Hepatic stellate cell (primary cell): ENCODE data around the gene LRP4.

Experiments
- DNase-seq: peaks from one replicate; pipeline ENCODE4 v3.0.0; 2011; ENCODE audit warnings: low spot score

The LRP4 gene

DNA sequence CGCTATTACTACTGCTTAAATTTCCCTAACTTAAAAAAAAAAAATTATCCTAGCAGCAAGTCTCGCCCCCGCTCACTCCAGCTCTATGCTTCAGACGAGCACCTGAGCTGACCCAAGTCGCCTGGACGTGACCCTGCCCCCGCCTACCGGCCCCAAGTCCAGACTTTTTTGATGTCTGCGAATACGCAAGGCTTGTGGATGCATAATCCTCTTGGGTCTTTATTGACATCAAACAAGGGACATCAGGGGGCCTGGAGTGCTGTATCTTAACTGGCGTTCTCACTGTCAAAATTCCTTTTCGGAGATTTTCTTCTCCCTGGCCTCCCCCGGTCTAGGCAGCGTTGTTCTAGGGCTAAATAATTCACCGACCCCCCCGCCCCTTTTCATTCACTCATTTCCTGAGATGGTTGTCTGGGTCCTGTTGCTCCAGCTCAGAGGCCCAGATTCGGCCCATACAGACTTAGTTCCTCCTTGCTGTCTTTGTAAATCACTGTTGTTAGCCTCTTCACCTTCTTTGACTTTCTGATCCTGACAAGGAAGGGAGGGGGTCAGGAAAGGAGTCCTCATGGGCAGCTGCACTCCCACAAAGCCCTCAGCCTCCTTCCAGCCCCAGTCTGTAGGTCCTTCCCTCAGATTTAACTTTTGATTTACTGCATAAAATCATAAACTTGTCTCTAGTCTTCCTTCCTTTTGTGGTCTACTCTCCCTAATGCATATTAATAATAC is 601 bp upstream of the LRP4 start:
- DNase-seq = no peak

DNA sequence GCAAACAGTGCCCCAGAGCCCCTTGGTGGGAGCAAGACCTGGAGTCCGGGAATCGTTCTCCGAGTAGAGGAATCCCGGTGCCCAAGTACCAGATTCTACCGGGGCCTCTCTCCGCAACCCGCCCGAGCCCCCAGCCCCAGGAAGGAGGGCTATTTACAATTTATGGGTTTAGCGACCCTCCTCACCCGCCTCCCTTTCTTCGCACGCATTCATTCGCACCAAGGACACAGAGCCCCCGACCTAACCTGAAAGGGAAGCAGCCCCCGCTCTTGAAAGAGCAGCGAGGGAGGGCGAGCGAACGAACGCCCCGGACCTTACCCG is 628 bp downstream of the LRP4 start:
- DNase-seq = no peak

DNA sequence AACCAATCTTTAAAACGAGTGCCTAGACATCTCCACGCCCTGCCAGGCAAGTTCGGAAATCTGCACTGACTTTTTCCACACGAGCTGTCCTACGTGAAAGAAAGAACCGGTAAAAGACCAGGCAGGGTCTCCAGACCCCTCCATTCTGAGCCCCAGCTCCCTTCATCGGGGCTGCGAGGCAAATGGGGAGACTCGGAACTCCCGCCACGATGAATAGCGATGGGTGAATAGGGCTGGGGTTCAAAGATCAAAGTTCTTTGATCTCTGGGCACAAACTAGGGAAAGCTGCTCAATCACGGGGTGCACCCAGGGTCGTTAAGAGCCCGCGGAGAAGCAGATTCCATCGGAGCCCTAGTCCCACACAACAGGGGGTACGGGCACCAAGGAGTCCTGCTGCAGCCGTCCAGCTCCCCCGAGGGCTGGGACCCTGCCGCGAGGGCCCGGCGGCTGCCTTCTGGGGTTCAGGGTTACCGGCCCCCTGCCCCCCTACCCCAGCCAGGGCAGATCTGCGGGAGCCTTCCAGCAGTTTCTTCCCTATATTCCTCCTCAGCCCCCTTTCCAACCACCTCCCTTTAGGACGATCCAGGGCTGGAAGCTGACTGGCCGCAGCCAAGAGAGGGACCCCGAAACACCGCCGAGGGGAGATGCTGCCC is 1.1 kb downstream of the LRP4 start:
- no peak for DNase-seq

DNA sequence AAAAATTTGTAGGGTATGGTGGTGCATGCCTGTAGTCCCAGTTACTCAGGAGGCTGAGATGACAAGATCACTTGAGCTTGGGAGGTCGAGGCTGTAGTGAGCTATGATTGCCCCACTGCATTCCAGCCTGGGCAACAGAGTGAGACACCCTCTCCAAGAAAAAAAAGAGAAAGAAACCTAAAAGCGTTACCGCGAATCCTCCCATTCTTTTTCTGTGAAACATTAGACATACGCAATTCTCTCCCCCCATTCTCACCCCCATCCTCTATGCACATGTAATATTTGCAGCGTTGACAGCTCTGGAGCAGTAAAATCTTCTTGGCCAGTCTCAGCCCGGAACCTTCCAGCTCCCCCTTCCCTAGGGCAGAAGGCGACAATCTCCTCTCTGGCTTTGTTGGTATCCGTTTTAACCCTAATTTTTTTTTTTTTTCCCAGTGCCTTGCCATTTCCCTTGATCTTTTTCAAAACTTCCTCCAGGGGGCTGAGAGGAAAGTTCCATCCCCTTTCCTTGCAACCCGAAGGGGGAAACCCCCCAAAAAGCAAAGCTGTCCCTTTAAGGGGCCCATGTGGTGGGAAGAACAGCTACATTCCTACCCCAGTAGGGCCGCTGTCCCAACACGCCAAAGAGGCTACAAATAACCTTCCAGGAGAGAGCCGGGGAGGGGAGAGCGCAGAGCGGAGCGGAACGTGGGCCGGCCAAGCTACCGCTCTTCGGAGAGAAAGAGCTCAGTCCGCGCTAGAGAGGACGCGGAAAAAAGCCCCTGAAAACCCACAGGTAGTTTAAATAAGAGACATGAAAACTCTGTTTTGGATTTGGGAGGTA is 1.9 kb downstream of the LRP4 start:
- DNase-seq = peak; percentile 89

DNA sequence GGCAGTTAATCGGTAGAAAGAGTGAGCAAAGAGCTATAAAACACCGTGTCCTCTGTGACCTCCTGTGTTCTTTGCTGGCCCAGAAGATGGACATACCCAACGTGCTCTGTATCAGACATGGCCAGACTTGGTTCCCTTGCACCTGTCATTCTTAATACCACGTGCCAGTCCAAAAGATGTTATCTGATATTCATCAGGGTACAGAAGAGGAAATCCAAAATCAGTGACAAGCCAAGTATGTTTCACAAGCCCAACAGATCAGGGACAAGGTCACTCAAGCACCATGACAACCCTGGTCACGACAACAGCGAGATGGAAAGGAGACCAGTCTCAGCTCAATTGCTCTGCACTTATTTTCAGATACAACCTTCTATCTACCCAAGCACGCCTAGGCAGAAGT is 3.4 kb downstream of the LRP4 start:
- DNase-seq = no peak

DNA sequence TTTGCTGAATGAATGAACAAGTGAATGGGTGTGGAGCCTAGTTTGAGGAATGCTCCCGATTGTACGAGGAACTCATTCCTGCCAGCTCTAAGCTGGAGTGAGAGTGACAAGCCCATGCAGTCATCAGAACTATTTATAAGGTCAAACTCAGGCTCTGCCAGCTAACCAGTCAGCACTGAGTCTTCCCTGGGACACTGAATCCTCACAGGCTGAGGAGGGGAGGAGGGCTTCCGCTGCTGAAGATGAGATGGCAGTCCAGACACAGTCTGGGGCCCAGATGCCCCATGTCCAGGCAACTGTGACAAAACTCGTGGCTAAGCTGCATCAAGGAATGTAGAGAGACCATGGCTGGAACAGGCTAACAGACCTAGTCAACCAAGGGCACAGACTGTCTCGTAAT is 4.0 kb downstream of the LRP4 start:
- DNase-seq = peak; percentile 69

DNA sequence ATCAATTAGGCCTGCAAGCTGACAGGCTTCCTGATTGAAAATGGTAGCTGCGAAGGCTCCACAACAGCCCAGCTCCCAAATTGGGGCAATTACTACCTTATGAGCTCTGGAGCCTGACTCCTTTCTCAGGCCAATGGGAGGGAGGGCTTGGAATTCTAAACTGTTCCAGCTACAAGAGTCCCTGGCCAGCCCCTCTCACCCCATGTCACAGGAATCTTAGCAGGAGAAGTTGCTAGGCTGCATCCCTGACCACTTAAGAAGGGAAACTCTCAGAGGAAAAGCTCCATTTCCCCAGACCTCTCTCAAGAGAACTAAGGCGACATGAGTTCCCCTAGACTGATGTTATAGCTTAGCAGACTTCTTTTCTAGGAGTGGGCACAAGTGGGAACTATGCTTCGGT is 4.9 kb downstream of the LRP4 start:
- DNase-seq = no peak

DNA sequence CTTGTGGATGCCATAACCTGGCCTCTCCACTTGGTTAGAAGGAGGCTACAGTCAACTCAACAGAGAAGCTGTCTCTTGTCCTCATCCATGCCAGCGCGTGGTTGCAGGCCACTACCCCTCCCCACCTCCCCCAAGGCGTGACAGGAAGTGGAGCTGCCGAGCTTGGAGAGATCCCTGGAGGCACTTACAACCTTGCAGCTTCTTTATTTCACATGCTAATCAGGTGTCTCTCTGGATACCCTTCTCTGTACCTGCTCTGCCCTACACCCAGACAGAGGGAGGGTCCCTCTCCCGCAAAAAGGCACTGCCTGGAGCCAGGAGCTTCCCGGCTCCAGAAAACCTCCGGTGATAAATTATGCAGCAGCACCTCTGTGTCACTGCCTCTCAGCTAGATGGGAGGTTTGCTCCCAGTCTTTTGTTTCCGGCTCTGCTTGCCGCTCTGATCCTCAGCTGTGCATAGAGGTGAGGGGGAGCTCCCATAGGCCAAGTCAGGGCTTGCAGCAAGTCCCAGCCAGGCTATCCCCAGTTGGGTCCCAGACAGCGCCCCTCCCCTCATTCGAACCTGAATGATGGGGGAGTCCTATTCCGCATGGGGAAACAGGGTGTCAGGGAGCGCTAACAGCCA is 5.7 kb downstream of the LRP4 start:
- no peak for DNase-seq

DNA sequence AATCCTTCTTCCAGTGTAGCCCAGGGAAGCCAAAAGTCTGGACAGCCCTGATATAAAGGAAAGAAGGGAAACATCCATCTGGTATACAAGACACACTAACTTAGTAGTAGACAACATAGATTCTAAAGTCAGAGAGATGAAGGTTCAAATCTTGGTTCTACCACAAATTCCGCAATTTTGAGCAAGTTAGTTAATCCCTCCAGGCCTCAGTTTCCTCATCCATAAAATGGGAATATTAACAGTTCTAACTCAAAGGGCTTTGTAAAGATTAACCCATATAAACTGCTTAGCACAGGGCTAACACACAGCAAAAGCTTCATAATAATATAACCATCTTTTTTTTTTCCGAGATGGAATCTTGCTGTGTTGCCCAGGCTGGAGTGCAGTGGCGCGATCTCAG is 10.7 kb downstream of the LRP4 start:
- DNase-seq = no peak

DNA sequence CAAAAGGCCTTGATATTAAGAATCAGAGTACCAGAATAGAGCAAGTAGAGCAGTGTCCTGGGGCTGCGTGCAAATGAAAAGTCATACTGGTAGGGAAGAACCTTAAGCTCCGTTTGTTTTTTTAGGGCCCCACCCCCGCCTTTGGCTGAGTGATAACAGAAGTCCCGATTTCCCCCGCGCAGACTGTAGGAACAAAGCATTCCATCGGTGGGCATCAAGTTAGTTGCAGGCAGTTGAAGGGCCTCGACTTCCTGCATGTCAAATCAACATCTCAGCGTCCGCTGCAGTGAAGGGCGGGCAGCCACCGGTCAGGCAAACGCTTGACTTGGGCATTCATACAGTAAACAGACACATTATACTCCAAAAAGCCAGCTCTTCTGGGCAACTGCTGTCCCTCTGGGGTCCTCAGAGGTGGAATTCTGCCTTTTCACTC is 11.7 kb downstream of the LRP4 start:
- no peak for DNase-seq

DNA sequence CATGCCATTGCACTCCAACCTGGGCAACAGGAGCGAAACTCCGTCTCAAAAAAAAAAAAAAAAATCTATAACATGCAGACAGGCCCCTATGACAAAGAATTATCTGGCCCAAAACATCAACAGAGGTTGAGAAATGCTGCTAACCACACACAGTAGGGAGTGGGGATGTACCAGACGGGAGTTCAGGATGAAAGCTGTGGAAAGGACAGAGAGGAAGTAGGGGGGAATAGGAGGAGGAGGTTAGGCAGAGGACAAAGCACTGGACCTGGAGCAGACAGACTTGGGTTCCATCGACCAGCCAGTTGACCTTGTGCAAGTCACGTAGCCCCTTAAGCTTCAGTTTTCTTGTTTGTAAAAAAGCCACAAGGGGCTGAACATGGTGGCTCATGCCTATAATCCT is 12.5 kb downstream of the LRP4 start:
- DNase-seq = no peak

DNA sequence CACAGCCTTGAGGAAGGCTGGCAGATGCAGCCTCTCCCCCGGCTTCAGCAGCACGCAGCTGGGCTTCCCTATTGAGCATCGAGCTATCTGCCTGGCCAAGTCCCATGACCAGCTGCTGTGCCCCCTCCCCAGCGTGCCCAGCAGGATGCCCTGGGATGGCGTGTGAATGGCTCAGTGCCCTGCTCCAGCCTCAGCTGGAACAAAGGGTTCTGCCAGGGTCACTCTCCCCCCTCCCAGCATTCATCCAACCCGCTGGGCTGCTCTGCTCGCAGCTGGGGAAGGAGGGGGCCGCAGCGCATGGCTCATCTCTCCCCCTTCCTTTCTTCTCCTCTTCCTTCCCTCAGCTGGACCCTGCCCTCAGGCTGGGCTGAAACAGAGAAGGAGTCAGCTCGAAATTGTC is 14.5 kb downstream of the LRP4 start:
- DNase-seq = no peak

DNA sequence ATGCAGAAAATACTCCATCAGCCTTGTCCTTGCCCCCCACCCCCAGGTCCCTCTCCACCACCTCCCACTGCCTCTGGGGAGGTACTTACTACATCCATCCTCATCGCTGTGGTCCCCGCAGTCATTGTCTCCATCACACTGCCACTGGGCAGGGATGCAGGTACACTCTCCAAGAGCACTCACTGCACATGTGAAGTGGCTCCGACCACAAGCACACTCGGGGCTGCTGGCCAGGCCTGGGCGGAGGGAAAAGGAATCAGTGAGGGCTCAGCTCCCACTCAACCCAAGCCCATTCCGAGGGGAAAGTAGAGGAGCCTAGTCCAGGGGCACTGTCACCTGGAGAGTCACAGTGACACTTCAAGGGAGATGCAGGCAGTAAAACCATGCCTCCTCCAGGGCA is 15.7 kb downstream of the LRP4 start:
- no peak for DNase-seq

DNA sequence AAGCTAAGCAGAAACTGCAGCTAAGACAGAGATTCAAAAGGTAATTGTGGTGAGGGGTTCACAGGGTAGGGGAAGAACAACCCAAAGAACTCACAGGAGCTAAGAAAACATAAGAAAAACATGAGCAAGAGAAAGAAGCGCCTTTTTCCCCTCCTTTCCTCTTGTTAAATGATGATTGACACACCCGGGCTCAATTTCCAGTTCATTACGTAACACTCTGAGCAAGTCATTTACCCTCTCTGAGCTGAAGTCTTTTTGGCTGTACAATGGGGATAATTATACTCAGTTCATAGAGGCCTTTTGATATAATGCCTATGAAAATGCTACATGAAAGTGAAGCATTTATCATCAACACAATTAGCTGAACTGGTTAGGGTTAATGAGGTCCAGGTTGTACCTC is 17.2 kb downstream of the LRP4 start:
- no peak for DNase-seq

DNA sequence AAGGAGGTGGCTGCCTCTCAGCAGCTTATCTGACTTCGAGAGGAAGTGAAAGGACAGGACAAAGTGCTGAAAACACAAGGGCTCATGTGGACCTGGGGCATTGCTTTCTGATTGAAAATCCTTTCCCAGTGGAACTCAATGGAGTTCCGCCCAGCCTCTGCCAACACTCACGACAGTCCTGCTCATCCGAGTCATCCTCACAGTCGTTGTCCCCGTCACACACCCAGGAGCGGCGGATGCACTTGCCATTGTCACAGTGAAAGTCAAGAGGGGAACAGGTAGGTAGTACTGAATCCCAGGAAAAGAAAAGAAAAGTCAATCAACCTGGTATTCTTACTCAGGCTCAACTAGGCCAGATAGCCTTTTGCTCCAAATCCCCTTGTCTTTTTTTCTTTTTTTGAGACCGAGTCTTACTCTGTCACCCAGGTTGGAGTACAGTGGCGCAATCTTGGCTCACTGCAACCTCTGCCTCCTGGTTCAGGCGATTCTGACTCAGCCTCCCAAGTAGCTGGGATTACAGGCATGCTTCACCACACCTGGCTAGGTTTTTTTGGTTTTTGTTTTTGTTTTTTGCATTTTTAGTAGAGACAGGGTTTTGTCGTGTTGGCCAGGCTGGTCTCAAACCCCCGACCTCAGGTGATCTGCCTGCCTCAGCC is 18.1 kb downstream of the LRP4 start:
- no peak for DNase-seq

DNA sequence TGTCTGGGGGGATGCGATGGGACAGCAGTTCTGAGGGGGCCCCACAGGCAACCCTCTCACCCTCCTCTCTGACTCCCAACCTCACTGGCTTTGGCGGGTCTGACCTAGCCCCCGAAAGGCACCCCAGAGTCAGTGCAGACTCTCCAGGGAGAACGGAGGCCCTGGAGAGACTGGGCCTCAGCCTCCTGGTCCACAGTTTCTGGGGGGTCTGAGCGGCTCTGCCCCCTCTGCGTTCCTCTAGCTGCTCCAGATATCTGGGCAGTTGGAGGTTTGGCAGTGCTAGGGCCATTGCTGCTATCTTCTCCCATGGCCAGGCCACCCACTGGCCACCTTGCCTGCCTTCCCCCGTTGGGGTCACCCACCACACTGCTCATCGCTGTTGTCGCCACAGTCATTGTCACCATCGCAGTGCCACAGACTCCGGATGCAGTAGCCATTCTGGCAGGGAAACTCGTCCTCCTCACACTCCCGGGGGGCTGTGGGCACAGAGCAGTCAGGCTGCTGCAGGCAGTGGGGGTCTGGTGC is 18.8 kb downstream of the LRP4 start:
- no peak for DNase-seq

DNA sequence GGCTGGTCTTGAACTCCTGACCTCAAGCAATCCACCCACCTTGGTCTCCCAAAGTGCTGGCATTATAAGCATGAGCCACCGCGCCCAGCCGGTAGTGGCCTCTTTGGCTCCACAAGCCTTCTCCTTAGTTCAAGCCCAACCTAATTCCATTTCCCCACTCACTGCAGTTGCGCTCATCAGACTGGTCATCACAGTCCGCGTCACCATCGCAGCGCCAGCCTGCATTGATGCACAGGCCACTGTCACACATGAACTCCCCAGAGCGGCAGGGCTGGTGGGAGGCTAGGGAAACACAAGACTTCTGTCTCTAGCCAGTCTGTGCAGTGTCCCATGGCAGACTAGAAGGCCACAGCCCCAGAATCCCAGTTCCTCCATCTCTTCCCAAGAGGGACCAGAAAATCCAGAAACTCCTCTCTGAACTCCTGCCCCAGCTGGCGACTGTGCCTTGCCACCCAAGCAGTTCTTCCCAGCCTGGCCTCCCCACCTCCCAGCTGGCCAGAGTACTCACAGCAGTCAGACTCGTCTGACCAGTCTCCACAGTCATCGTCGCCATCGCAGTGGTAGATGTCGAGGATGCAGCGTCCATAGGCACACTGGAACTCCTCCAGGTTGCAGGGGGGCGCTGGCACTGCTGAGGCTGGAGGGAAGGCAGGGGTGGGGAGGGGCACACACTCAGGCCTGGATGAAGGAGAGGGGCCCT is 19.8 kb downstream of the LRP4 start:
- DNase-seq = no peak

DNA sequence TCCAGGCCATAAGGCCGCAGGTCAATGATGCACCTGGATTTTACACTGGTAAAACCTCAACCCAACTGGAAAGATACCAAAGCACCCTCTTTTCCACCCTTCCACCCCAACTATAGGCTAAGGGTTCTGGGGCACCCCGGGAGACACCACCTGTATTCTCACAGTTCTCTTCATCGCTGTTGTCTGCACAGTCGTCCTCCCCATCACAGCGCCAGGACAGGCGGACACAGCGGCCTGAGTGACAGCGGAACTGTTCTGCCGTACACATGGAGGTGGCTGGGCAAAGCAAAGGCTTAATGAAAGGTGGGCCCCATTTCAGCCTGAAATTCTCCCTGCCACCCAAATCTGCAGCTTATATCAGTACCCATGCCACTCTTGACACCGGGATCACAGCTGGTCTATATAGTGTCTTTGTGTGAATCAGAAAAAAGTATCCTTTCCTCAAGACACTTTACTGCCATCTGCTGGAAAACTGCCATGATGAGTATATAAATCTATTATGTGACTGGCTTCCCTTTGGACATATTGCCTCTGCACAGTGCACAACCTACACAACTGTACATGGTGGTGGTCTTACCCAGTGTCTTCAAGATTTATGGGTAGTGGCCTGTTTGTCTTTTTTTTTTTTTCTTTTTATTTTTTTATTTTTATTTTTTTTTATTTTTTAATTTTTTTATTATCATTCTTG is 21.5 kb downstream of the LRP4 start:
- DNase-seq = peak; percentile 65

DNA sequence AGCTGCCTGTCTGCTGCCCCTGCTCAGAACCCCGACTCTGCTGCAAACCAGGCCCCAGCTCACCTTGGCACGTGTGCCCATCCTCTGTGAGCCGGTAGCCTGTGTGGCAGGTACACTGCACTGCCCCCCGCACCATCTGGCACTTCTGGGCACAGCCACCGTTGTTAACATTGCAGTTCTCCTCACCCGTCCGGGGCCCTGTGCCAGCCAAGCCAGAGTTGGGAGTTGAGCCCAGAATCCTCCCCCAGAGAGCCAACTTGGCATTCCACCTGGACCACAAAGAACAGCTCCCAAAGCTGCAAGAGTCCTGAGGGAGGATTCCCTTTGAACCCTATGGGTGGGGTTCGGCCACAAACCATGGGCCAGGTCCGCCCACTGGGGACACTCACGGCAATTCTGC is 22.5 kb downstream of the LRP4 start:
- DNase-seq = no peak

DNA sequence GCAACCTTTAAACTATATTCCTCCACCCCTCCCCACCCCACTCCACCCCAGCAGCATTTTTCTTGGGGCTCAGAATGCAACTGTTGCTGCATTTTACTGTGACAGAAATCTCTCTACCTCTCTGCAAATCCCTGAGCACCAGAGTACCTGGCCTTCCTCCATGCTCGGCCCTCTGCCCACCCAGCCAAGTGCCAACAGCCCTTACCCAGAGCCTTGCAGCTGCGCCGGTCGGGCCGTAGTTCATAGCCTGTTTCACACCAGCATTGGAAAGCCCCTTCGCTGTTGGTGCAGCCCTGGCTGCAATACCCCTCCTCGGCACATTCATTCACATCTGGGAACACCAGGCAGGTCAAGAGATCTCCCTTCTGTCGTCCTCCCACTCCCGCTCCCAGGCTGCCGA is 23.4 kb downstream of the LRP4 start:
- no peak for DNase-seq

DNA sequence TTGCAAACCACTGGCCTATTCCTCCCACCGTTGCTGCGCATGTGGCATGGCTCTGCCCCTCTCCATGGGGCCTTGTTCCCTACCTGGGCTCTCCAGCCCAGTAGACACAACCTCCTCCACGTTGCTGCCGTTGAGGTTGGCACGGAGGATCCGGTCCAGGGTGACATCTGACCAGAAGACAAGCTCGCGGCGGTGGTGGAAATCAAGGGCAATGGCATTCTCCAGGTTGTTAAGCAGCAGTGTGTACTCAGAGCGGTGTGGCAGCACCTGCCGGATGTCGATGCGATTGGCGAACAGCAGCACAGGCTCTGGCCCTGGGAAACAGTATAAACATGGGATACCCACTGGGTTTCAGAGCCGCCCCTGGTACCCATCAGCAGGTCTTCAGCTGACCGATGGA is 23.8 kb downstream of the LRP4 start:
- no peak for DNase-seq
